Measurements from ENCODE around the gene TMX1. TPM values are rescaled to one million over a fixed set of nuclear protein-coding genes. Genes with fewer than 3 reads are reported as not detected.

The TMX1 gene
- total RNA-seq, 1 donor from 2014 or later = 6.8 TPM

GRCh38 chr14:51236314-51236713, 3.7 kb upstream of the TMX1 start:
- intact Hi-C loops (cut with DNase I) = no loop called here
- no peak for ATAC-seq (ENCODE audit: poor library complexity)
- DNase-seq = no peak

GRCh38 chr14:51240804-51241380, 845 bp downstream of the TMX1 start:
- intact Hi-C loops (cut with DNase I) = no loop called here
- no peak for ATAC-seq (ENCODE audit: poor library complexity)

GRCh38 chr14:51242545-51243490, 2.8 kb downstream of the TMX1 start:
- DNase-seq (no peak), ATAC-seq (ENCODE audit: poor library complexity) (no peak)
- intact Hi-C loops (cut with DNase I) = no loop called here

More at GRCh38 chr14:51240804-51241380, 845 bp downstream of the TMX1 start:
- DNase-seq = no peak

GRCh38 chr14:51244591-51244990, 4.5 kb downstream of the TMX1 start:
- ATAC-seq (ENCODE audit: poor library complexity) (no peak), DNase-seq (no peak)
- intact Hi-C loops (cut with DNase I) = no loop called here

GRCh38 chr14:51246032-51246431, 6.0 kb downstream of the TMX1 start:
- ATAC-seq (ENCODE audit: poor library complexity) = no peak
- DNase-seq = no peak
- intact Hi-C loops (cut with DNase I) = no loop called here

- ATAC-seq (ENCODE audit: poor library complexity) (no peak), DNase-seq (no peak)
- intact Hi-C loops (cut with DNase I) = no loop called here
Measured at GRCh38 chr14:51248016-51248987, 8.3 kb downstream of the TMX1 start.

GRCh38 chr14:51251486-51251885, 11.4 kb downstream of the TMX1 start:
- intact Hi-C loops (cut with DNase I) = no loop called here
- DNase-seq (no peak), ATAC-seq (ENCODE audit: poor library complexity) (no peak)

- no peak for DNase-seq
- no peak for ATAC-seq (ENCODE audit: poor library complexity)
- intact Hi-C loops (cut with DNase I) = no loop called here
Measured at GRCh38 chr14:51253880-51254279, 13.8 kb downstream of the TMX1 start.

GRCh38 chr14:51258280-51258679, 18.2 kb downstream of the TMX1 start:
- DNase-seq = no peak
- intact Hi-C loops (cut with DNase I) = no loop called here
- no peak for ATAC-seq (ENCODE audit: poor library complexity)

- intact Hi-C loops (cut with DNase I) = no loop called here
- DNase-seq = no peak
- no peak for ATAC-seq (ENCODE audit: poor library complexity)
Measured at GRCh38 chr14:51258788-51259187, 18.7 kb downstream of the TMX1 start.

- intact Hi-C loops (cut with DNase I) = no loop called here
- ATAC-seq (ENCODE audit: poor library complexity) (no peak), DNase-seq (no peak)
Measured at GRCh38 chr14:51260225-51260624, 20.2 kb downstream of the TMX1 start.

- intact Hi-C loops (cut with DNase I) = no loop called here
- no peak for ATAC-seq (ENCODE audit: poor library complexity)
- no peak for DNase-seq
Measured at GRCh38 chr14:51261151-51261550, 21.1 kb downstream of the TMX1 start.

GRCh38 chr14:51262868-51263267, 22.8 kb downstream of the TMX1 start:
- DNase-seq (no peak), ATAC-seq (ENCODE audit: poor library complexity) (no peak)
- intact Hi-C loops (cut with DNase I) = no loop called here

- intact Hi-C loops (cut with DNase I) = no loop called here
- DNase-seq (no peak), ATAC-seq (ENCODE audit: poor library complexity) (no peak)
Measured at GRCh38 chr14:51269634-51270033, 29.6 kb downstream of the TMX1 start.

GRCh38 chr14:51276605-51277004, 36.6 kb downstream of the TMX1 start:
- no peak for DNase-seq
- no peak for ATAC-seq (ENCODE audit: poor library complexity)
- intact Hi-C loops (cut with DNase I) = no loop called here

GRCh38 chr14:51277753-51278415, 37.8 kb downstream of the TMX1 start:
- DNase-seq (peak; percentile 47), ATAC-seq (ENCODE audit: poor library complexity) (peak; percentile 56)
- intact Hi-C loops (cut with DNase I) = no loop called here

- ATAC-seq (ENCODE audit: poor library complexity) (no peak), DNase-seq (no peak)
- intact Hi-C loops (cut with DNase I) = loop anchor here (2.0 to 5.0 kb wide), 2 partner anchors 370 to 494 kb away; partner anchors contain the start of gene FRMD6
Measured at GRCh38 chr14:51282517-51282916, 42.5 kb downstream of the TMX1 start.

GRCh38 chr14:51283402-51284085, 43.5 kb downstream of the TMX1 start:
- ATAC-seq (ENCODE audit: poor library complexity) (peak; percentile 95), DNase-seq (no peak)
- intact Hi-C loops (cut with DNase I) = loop anchor here (2.0 to 5.0 kb wide), 2 partner anchors 369 to 493 kb away; partner anchors contain the start of gene FRMD6
